Measurements from ENCODE around the gene LRRIQ3. TPM values are rescaled to one million over a fixed set of nuclear protein-coding genes. Genes with fewer than 3 reads are reported as not detected.

The LRRIQ3 gene
- total and polyA plus RNA-seq, 2 of the 4 experiments (the other 2 are of a cell fraction), result 1.2 to 1.8 TPM

GRCh38 chr1:74065081-74065480 is 132.9 kb downstream of the LRRIQ3 start:
- Histone ChIP-seq H2BK120ac (ENCODE audit: low read depth, low read length) (no peak overlapping the region), H2BK20ac (ENCODE audit: low read depth, low read length) (no peak overlapping the region), H3K36me3 (ENCODE audit: control insufficient read depth, insufficient read depth, low read length) (no peaks in the 10 kb centered on the region), H4K91ac (ENCODE audit: insufficient read depth, low read depth, low read length) (no peak overlapping the region), H3K9ac (ENCODE audit: low read depth, low read length) (no peak overlapping the region), H2AK9ac (replicated peaks; ENCODE audit: low read depth, low read length, poor library complexity) (no peak overlapping the region), H3K9me3 (ENCODE audit: control insufficient read depth, insufficient read depth, low read length) (no peaks in the 10 kb centered on the region), H3K27ac (ENCODE audit: insufficient read depth, low read length) (no peak overlapping the region), H2BK15ac (ENCODE audit: low read depth, low read length) (no peak overlapping the region), H3K18ac (ENCODE audit: low read depth, low read length) (no peak overlapping the region), H3K23ac (ENCODE audit: low read depth, low read length) (no peak overlapping the region), H3K4me2 (ENCODE audit: low read depth, low read length) (no peak overlapping the region), H2AFZ (replicated peaks; ENCODE audit: low read length, poor library complexity) (no peak overlapping the region), H3K14ac (replicated peaks; ENCODE audit: low read depth, low read length) (no peak overlapping the region), H4K20me1 (ENCODE audit: insufficient read depth, low read length) (no peaks in the 10 kb centered on the region), H3K4me3 (ENCODE audit: insufficient read depth, low read depth, low read length) (no peak overlapping the region), H3K79me1 (ENCODE audit: low read depth in 1 of 2, low read length in 2 of 2) (no peaks in the 10 kb centered on the region), H3K27me3 (ENCODE audit: control insufficient read depth, insufficient read depth, low read length) (no peaks in the 10 kb centered on the region), H3K9me1 (ENCODE audit: insufficient read depth, low read length) (no peaks in the 10 kb centered on the region), H3K4ac (ENCODE audit: low read depth, low read length) (no peak overlapping the region), H2BK5ac (ENCODE audit: low read depth, low read length, poor library complexity, severe bottlenecking) (no peak overlapping the region), H4K8ac (ENCODE audit: low read depth in 2 of 2, low read length in 2 of 2) (no peak overlapping the region), H3K56ac (ENCODE audit: extremely low read depth, insufficient read depth, low read length) (no peak overlapping the region), H2AK5ac (ENCODE audit: low read depth, low read length) (no peak overlapping the region), H3K4me1 (ENCODE audit: control insufficient read depth, insufficient read depth, low read length) (no peaks in the 10 kb centered on the region), H4K5ac (ENCODE audit: low read depth, low read length) (no peak overlapping the region)
- in situ Hi-C loops (cut with MboI; ENCODE audit: low sequenced_read_pairs) (no loop called here), intact Hi-C loops (cut with micrococcal nuclease) (no loop called here), dilution Hi-C loops (cut with HindIII; ENCODE audit: low sequenced_read_pairs, unreplicated experiment) (no loop called here)
- CTCF ChIA-PET, result no interaction called here
- ATAC-seq (ENCODE audit: low read depth) (no peak), DNase-seq (no peak)
- POLR2A ChIA-PET (ENCODE audit: unreplicated experiment), result no interaction called here
- TF ChIP-seq BHLHE40 (IDR thresholded peaks at IDR 0.05; ENCODE audit: low read depth, low read length) (no peak), FOS (IDR thresholded peaks at IDR 0.05; ENCODE audit: low read depth, low read length) (no peak), SMC3 (IDR thresholded peaks at IDR 0.05; ENCODE audit: low read depth, low read length) (no peak), CTCF (conservative IDR thresholded peaks at IDR 0.05; ENCODE audit: low read depth, low read length) (no peak), MXI1 (IDR thresholded peaks at IDR 0.05; ENCODE audit: borderline replicate concordance, low read depth, low read length) (no peak)
- BruUV-seq (replicated peaks), result no TSS peak
